Measurements from ENCODE around the gene RAB30.

RAB30 gene

GRCh38 chr11:83070731-83071566 is 748 bp downstream of the RAB30 start:
- DNase-seq (ENCODE audit: low read depth): no peak

- no peak for DNase-seq (ENCODE audit: low read depth)
These were observed 1.5 kb downstream of the RAB30 start for GRCh38 chr11:83070044-83070701.

- DNase-seq (ENCODE audit: low read depth): no peak
These were observed 2.2 kb downstream of the RAB30 start for GRCh38 chr11:83069441-83070043.

- DNase-seq (ENCODE audit: low read depth): no peak
These were observed 3.1 kb downstream of the RAB30 start for GRCh38 chr11:83068568-83068967.

GRCh38 chr11:83064011-83064410 is 7.7 kb downstream of the RAB30 start:
- no peak for DNase-seq (ENCODE audit: low read depth)

- DNase-seq (ENCODE audit: low read depth): no peak
These were observed 8.5 kb downstream of the RAB30 start for GRCh38 chr11:83063073-83063754.

GRCh38 chr11:83061883-83062282 is 9.8 kb downstream of the RAB30 start:
- no peak for DNase-seq (ENCODE audit: low read depth)

- no peak for DNase-seq (ENCODE audit: low read depth)
These were observed 10.7 kb downstream of the RAB30 start for GRCh38 chr11:83060965-83061364.

GRCh38 chr11:83057721-83058120 is 14.0 kb downstream of the RAB30 start:
- DNase-seq (ENCODE audit: low read depth): no peak

- DNase-seq (ENCODE audit: low read depth): no peak
These were observed 15.1 kb downstream of the RAB30 start for GRCh38 chr11:83056611-83057010.

- DNase-seq (ENCODE audit: low read depth): no peak
These were observed 15.5 kb downstream of the RAB30 start for GRCh38 chr11:83056204-83056603.

- DNase-seq (ENCODE audit: low read depth): no peak
These were observed 16.8 kb downstream of the RAB30 start for GRCh38 chr11:83054904-83055380.

GRCh38 chr11:83054001-83054400 is 17.7 kb downstream of the RAB30 start:
- no peak for DNase-seq (ENCODE audit: low read depth)

GRCh38 chr11:83051760-83052671 is 19.7 kb downstream of the RAB30 start:
- no peak for DNase-seq (ENCODE audit: low read depth)

- DNase-seq (ENCODE audit: low read depth): no peak
These were observed 24.0 kb downstream of the RAB30 start for GRCh38 chr11:83047515-83048225.

- no peak for DNase-seq (ENCODE audit: low read depth)
These were observed 25.0 kb downstream of the RAB30 start for GRCh38 chr11:83046621-83047172.

- DNase-seq (ENCODE audit: low read depth): peak; percentile 1
These were observed 26.6 kb downstream of the RAB30 start for GRCh38 chr11:83044958-83045712.

GRCh38 chr11:83042964-83043711 is 28.6 kb downstream of the RAB30 start:
- no peak for DNase-seq (ENCODE audit: low read depth)

GRCh38 chr11:83041126-83041525 is 30.6 kb downstream of the RAB30 start:
- no peak for DNase-seq (ENCODE audit: low read depth)

Measured in T-helper 22 cell (primary cell).